ENCODE results near the gene ODF2L. TPM values are rescaled to one million over a fixed set of nuclear protein-coding genes. Genes with fewer than 3 reads are reported as not detected.

The ODF2L gene

Small RNA genes lying within 50 kb of the gene (microRNA-seq; reads per million reads assigned to microRNA genes)
- gene MIR7856 = not detected

Data from HL-60 (cell line).